Measurements from ENCODE around the gene MAPRE3.

- no peak for TF ChIP-seq CTCF (conservative IDR thresholded peaks at IDR 0.05 in 1 of 2, IDR thresholded peaks at IDR 0.05 in 1 of 2; ENCODE audit: low read depth in 1 of 2, low read length in 2 of 2)
- no peak for TF ChIP-seq EZH2 (IDR thresholded peaks at IDR 0.05; ENCODE audit: low read length, missing control alignments)
Measured at GRCh38 chr2:26936855-26937254, 33.6 kb upstream of the MAPRE3 start.

Data from fibroblast of lung (primary cell).